ENCODE results near the gene PRSS33. TPM values are rescaled to one million over a fixed set of nuclear protein-coding genes. Genes with fewer than 3 reads are reported as not detected.

Gene PRSS33
- total and polyA plus RNA-seq, 9 of the 15 experiments (the other 6 are each of a cell fraction or from before 2014, with no cell fraction given), result not detected

- TF ChIP-seq HOMEZ (CRISPR knock-in tag; IDR thresholded peaks at IDR 0.05) (no peak), ZBTB7A (IDR thresholded peaks at IDR 0.05; ENCODE audit: borderline replicate concordance, control insufficient read depth, low read depth, low read length) (0 out of 2 replicates have a peak, but pooled peaks have one; percentile 28), ZMIZ1 (IDR thresholded peaks at IDR 0.05; ENCODE audit: low read depth in 2 of 2, low read length in 2 of 2) (no peak), CHD4 (IDR thresholded peaks at IDR 0.05; ENCODE audit: insufficient read depth, insufficient replicate concordance, low read depth, low read length, poor library complexity, severe bottlenecking) (no peak), JUNB (CRISPR knock-in tag; conservative IDR thresholded peaks at IDR 0.05) (no peak), JUN (IDR thresholded peaks at IDR 0.05; ENCODE audit: borderline replicate concordance, low read depth, low read length) (no peak), JUN (CRISPR knock-in tag; IDR thresholded peaks at IDR 0.05; ENCODE audit: borderline replicate concordance) (no peak), ZHX1 (conservative IDR thresholded peaks at IDR 0.05; ENCODE audit: low read length) (no peak), CTCF (IDR thresholded peaks at IDR 0.05 in 2 of 3, conservative IDR thresholded peaks at IDR 0.05 in 1 of 3; ENCODE audit: insufficient read depth in 2 of 3, low read depth in 1 of 3, low read length in 3 of 3) (peak; percentile 31 to 52 (median 31); a peak in 4 of 6 replicates), MAX (CRISPR knock-in tag; IDR thresholded peaks at IDR 0.05) (0 out of 2 replicates have a peak, but pooled peaks have one; percentile 43), ZSCAN29 (IDR thresholded peaks at IDR 0.05) (no peak), ERF (CRISPR knock-in tag; IDR thresholded peaks at IDR 0.05) (no peak), ZNF143 (CRISPR knock-in tag; IDR thresholded peaks at IDR 0.05) (no peak), YY1 (IDR thresholded peaks at IDR 0.05; ENCODE audit: borderline replicate concordance in 1 of 3, control insufficient read depth in 1 of 3, extremely low read depth in 1 of 3, insufficient read depth in 3 of 3, insufficient read length in 1 of 3, insufficient replicate concordance in 2 of 3, low read depth in 1 of 3, low read length in 2 of 3) (no peak)
Measured at GRCh38 chr16:2785101-2785991, 2.0 kb downstream of the PRSS33 start (continued).

All from K562 (cell line).